ENCODE results near the gene COL24A1. TPM values are rescaled to one million over a fixed set of nuclear protein-coding genes. Genes with fewer than 3 reads are reported as not detected.

COL24A1 gene
- total and polyA plus RNA-seq, 2 of the 8 experiments (the other 6 are each of a cell fraction or from before 2014, with no cell fraction given), result 0.23 to 1.1 TPM

DNA sequence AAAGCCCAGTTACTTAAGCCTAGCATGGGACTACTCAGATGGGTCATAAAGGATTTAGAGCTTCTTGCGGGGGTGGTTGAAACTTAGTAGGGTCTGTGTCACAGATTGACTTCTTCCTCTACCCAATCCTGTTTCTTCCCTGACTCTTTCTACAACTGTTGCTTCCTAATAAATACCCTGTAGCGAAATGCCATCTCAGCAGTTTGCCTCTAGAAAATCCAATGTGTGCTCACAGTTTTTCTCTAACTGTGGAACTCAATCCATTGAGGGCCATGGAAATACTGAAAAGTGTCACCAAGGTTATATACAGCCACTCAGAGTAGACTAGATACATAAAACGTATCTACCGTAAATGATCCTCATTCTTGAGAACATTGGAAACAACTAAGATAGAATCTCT is 217.7 kb downstream of the COL24A1 start:
- H3K14ac ChIP-seq (ENCODE audit: insufficient read length), result no peak overlapping the region
- no peaks in the 10 kb centered on the region for H3K9me3 ChIP-seq (ENCODE audit: insufficient read depth in 2 of 2, low read depth in 1 of 2, low read length in 1 of 2)
- no peak overlapping the region for H3K4me3 ChIP-seq (ENCODE audit: extremely low read depth in 1 of 4, insufficient read depth in 2 of 4, low read depth in 3 of 4, low read length in 4 of 4)
- no peak overlapping the region for H2AK5ac ChIP-seq (ENCODE audit: low read depth, low read length)
- no peaks in the 10 kb centered on the region for H4K20me1 ChIP-seq (replicated peaks in 1 of 2; ENCODE audit: control insufficient read depth in 1 of 2, insufficient read depth in 2 of 2, low read length in 2 of 2)
- H4K91ac ChIP-seq (replicated peaks; ENCODE audit: insufficient read length, low read length), result no peak overlapping the region
- H4K8ac ChIP-seq (ENCODE audit: extremely low read depth, insufficient read depth, low read length), result no peak overlapping the region
- no peak overlapping the region for H2AFZ ChIP-seq (ENCODE audit: low read length)
- H2BK12ac ChIP-seq (ENCODE audit: low read depth, low read length), result no peak overlapping the region
- no peaks in the 10 kb centered on the region for H3K79me2 ChIP-seq (ENCODE audit: control insufficient read depth in 1 of 2, insufficient read depth in 2 of 2, low read length in 2 of 2)
- no peak overlapping the region for H3K18ac ChIP-seq (ENCODE audit: extremely low read depth, low read length)
- no peak overlapping the region for H2BK120ac ChIP-seq (replicated peaks; ENCODE audit: low read depth, low read length)
- no peak overlapping the region for H2BK20ac ChIP-seq (ENCODE audit: low read length)
- no peaks in the 10 kb centered on the region for H3K27me3 ChIP-seq (replicated peaks in 1 of 4; ENCODE audit: control insufficient read depth in 3 of 4, extremely low read depth in 1 of 4, insufficient read depth in 3 of 4, low read length in 3 of 4)
- 96% methylated on average over 4 of the region's 4 CpGs; no CpG with 5 or more reads in 1 of the 2 experiments for WGBS, 2 experiments (ENCODE audit: extremely low coverage in 1 of 2, insufficient coverage in 1 of 2, insufficient read length in 1 of 2, insufficient replicate concordance in 2 of 2, low coverage in 1 of 2, low lambda C conversion rate in 2 of 2, missing lambda C conversion rate in 1 of 2)
- H3K23ac ChIP-seq (ENCODE audit: insufficient read length), result no peak overlapping the region
- H3K36me3 ChIP-seq (ENCODE audit: control insufficient read depth in 2 of 4, insufficient read depth in 4 of 4, low read length in 3 of 4), result no peaks in the 10 kb centered on the region
- no peak overlapping the region for H3K27ac ChIP-seq (ENCODE audit: low read depth, low read length)
- H2BK5ac ChIP-seq (ENCODE audit: low read depth, low read length), result no peak overlapping the region
- H3K23me2 ChIP-seq (ENCODE audit: low read depth, low read length), result no peaks in the 10 kb centered on the region
- H3K4ac ChIP-seq (replicated peaks; ENCODE audit: insufficient read length, low read depth, low read length), result no peak overlapping the region
- DNase-seq (ENCODE audit: low read depth in 1 of 2, low spot score in 2 of 2) (no peak), FAIRE-seq (no peak)
- H3K56ac ChIP-seq (replicated peaks; ENCODE audit: insufficient read length, low read depth, low read length), result no peak overlapping the region
- no peaks in the 10 kb centered on the region for H3K4me1 ChIP-seq (replicated peaks in 1 of 4; ENCODE audit: control insufficient read depth in 3 of 4, insufficient read depth in 4 of 4, low read length in 3 of 4)
- no peak overlapping the region for H3K9ac ChIP-seq (replicated peaks in 1 of 4; ENCODE audit: extremely low read depth in 1 of 4, low read depth in 3 of 4, low read length in 3 of 4)
- no peak overlapping the region for H2BK15ac ChIP-seq (ENCODE audit: low read length)
- POLR2A ChIA-PET (ENCODE audit: partially characterized antibody), result no interaction called here
- CTCF ChIA-PET (ENCODE audit: partially characterized antibody), result interaction anchor here (0.6 to 1.0 kb wide), 2 partner anchors 27 to 57 kb away, joined by 4 to 5 read pairs; no protein-coding TSS in a partner anchor
- no peaks in the 10 kb centered on the region for H3K79me1 ChIP-seq (ENCODE audit: low read depth, low read length)
- no peak overlapping the region for H4K5ac ChIP-seq (ENCODE audit: insufficient read length, low read depth, low read length)
- no peak overlapping the region for H3K4me2 ChIP-seq (ENCODE audit: insufficient read depth in 1 of 2, low read depth in 2 of 2, low read length in 2 of 2)
- TF ChIP-seq EGR1 (IDR thresholded peaks at IDR 0.05; ENCODE audit: borderline replicate concordance, low read depth, low read length), result no peak
- TF ChIP-seq CBX5 (IDR thresholded peaks at IDR 0.05; ENCODE audit: low read depth, low read length), result no peak
- TF ChIP-seq CEBPB (IDR thresholded peaks at IDR 0.05; ENCODE audit: low read depth, low read length), result no peak
- no peak for TF ChIP-seq HDAC2 (IDR thresholded peaks at IDR 0.05; ENCODE audit: borderline replicate concordance in 1 of 2, low read depth in 2 of 2, low read length in 2 of 2)

All from H1 (cell line).